ENCODE data around the gene NR3C2. TPM values are rescaled to one million over a fixed set of nuclear protein-coding genes. Genes with fewer than 3 reads are reported as not detected.

NR3C2 gene
- total and polyA plus RNA-seq, 3 donors from 2014 or later, result 17.6 to 28.1 (median 19.9) TPM

- TF ChIP-seq CTCF (IDR thresholded peaks at IDR 0.05) (no peak), POLR2A (IDR thresholded peaks at IDR 0.05) (no peak)
- intact Hi-C loops (cut with DNase I; ENCODE audit: low total_unique reads), result no loop called here
- Histone ChIP-seq H3K27me3 (no peaks in the 10 kb centered on the region), H3K27ac (no peak overlapping the region), H3K9me3 (no peaks in the 10 kb centered on the region), H3K4me1 (peaks cover 2% of the 10 kb centered on the region), H3K4me3 (no peak overlapping the region), H3K36me3 (ENCODE audit: low read depth, missing control alignments) (no peaks in the 10 kb centered on the region)
- no peak for DNase-seq
- 93 to 95% methylated on average over 3 of the region's 3 CpGs for WGBS, 2 donors
These were observed 366.8 kb downstream of the NR3C2 start for GRCh38 chr4:148075438-148075837.

GRCh38 chr4:148074462-148074861 lies 367.8 kb downstream of the NR3C2 start:
- DNase-seq, result no peak
- no peaks in the 10 kb centered on the region for H3K27me3 ChIP-seq
- intact Hi-C loops (cut with DNase I; ENCODE audit: low total_unique reads), result no loop called here
- WGBS, 2 donors, result 100% methylated on average over 1 to 5 of the region's 5 CpGs
- no peaks in the 10 kb centered on the region for H3K36me3 ChIP-seq (ENCODE audit: low read depth, missing control alignments)
- no peak overlapping the region for H3K27ac ChIP-seq
- TF ChIP-seq CTCF (IDR thresholded peaks at IDR 0.05) (no peak), POLR2A (IDR thresholded peaks at IDR 0.05) (no peak)
- H3K4me3 ChIP-seq, result no peak overlapping the region
- H3K9me3 ChIP-seq, result no peaks in the 10 kb centered on the region
- peaks cover 12% of the 10 kb centered on the region for H3K4me1 ChIP-seq

- TF ChIP-seq CTCF (IDR thresholded peaks at IDR 0.05) (no peak), POLR2A (IDR thresholded peaks at IDR 0.05) (no peak)
- H3K27ac ChIP-seq, result no peak overlapping the region
- H3K27me3 ChIP-seq, result no peaks in the 10 kb centered on the region
- no peaks in the 10 kb centered on the region for H3K36me3 ChIP-seq (ENCODE audit: low read depth, missing control alignments)
- intact Hi-C loops (cut with DNase I; ENCODE audit: low total_unique reads), result no loop called here
- H3K9me3 ChIP-seq, result no peaks in the 10 kb centered on the region
- H3K4me3 ChIP-seq, result no peak overlapping the region
- DNase-seq, result no peak
- peaks cover 19% of the 10 kb centered on the region for H3K4me1 ChIP-seq
- WGBS, 2 donors, result 89 to 93% methylated on average over 6 of the region's 6 CpGs
These were observed 368.9 kb downstream of the NR3C2 start for GRCh38 chr4:148073349-148073748.

- peaks cover 19% of the 10 kb centered on the region for H3K4me1 ChIP-seq
- H3K27ac ChIP-seq, result no peak overlapping the region
- DNase-seq, result no peak
- intact Hi-C loops (cut with DNase I; ENCODE audit: low total_unique reads), result no loop called here
- no peaks in the 10 kb centered on the region for H3K27me3 ChIP-seq
- no peak overlapping the region for H3K4me3 ChIP-seq
- no peaks in the 10 kb centered on the region for H3K36me3 ChIP-seq (ENCODE audit: low read depth, missing control alignments)
- no peak for TF ChIP-seq POLR2A (IDR thresholded peaks at IDR 0.05)
- no peak for TF ChIP-seq CTCF (IDR thresholded peaks at IDR 0.05)
- no peaks in the 10 kb centered on the region for H3K9me3 ChIP-seq
- 94 to 95% methylated on average over 6 to 9 of the region's 9 CpGs for WGBS, 2 donors
These were observed 369.4 kb downstream of the NR3C2 start for GRCh38 chr4:148072789-148073188.

GRCh38 chr4:148071009-148071408 lies 371.2 kb downstream of the NR3C2 start:
- Histone ChIP-seq H3K27me3 (no peaks in the 10 kb centered on the region), H3K27ac (no peak overlapping the region), H3K36me3 (ENCODE audit: low read depth, missing control alignments) (no peaks in the 10 kb centered on the region), H3K9me3 (no peaks in the 10 kb centered on the region), H3K4me3 (no peak overlapping the region), H3K4me1 (peaks cover 19% of the 10 kb centered on the region)
- WGBS, 2 donors, result 63 to 85% methylated on average over 1 to 4 of the region's 4 CpGs
- TF ChIP-seq CTCF (IDR thresholded peaks at IDR 0.05) (no peak), POLR2A (IDR thresholded peaks at IDR 0.05) (no peak)
- no peak for DNase-seq
- intact Hi-C loops (cut with DNase I; ENCODE audit: low total_unique reads), result no loop called here

Data from testis (tissue), 3 donors.